HepG2 (cell line): ENCODE data around the gene EZH1. TPM values are rescaled to one million over a fixed set of nuclear protein-coding genes. Genes with fewer than 3 reads are reported as not detected.

Experiments
- ARID4A ChIP-seq: sonication (generic); formaldehyde crosslinking; IDR thresholded peaks from 2 replicates; pipeline ENCODE4 v1.5.0; 2020; ENCODE audit warnings: mild to moderate bottlenecking, missing genetic modification reagents, borderline replicate concordance
- CHCHD3 ChIP-seq: sonication (generic); formaldehyde crosslinking; IDR thresholded peaks from 2 replicates; pipeline ENCODE4 v1.8.0; 2022; ENCODE audit warnings: mild to moderate bottlenecking, missing genetic modification reagents, moderate library complexity
- FOXJ3 ChIP-seq: sonication (generic); formaldehyde crosslinking; IDR thresholded peaks from 2 replicates; pipeline ENCODE4 v1.4.0; 2020; ENCODE audit warnings: missing genetic modification reagents, mild to moderate bottlenecking, borderline replicate concordance
- FOXP1 ChIP-seq, 2 experiments: fragments of 450-650 bp in 1 of 2; IDR thresholded peaks; 2 replicates each; pipeline ENCODE4 v1.6.1; 2017 to 2018; ENCODE audit warnings: antibody characterized with exemption in 1 of 2
- HBP1 ChIP-seq: IDR thresholded peaks from 2 replicates; pipeline ENCODE4 v1.6.1; 2016; ENCODE audit warnings: low read depth, control low read depth
- IKZF1 ChIP-seq: fragments of 450-650 bp; IDR thresholded peaks from 2 replicates; pipeline ENCODE4 v1.7.1; 2016
- PHB2 ChIP-seq: fragments of 450-650 bp; IDR thresholded peaks from 2 replicates; pipeline ENCODE4 v1.6.1; 2018; ENCODE audit not compliant: partially characterized antibody
- SIX4 ChIP-seq: sonication (generic); formaldehyde crosslinking; IDR thresholded peaks from 2 replicates; pipeline ENCODE4 v1.4.0; 2020; ENCODE audit warnings: missing genetic modification reagents
- SNAPC2 ChIP-seq: sonication (generic); formaldehyde crosslinking; IDR thresholded peaks from 2 replicates; pipeline ENCODE4 v1.8.1; 2022; ENCODE audit warnings: mild to moderate bottlenecking, missing genetic modification reagents
- SNRNP70 ChIP-seq: fragments of 200-400 bp; formaldehyde crosslinking; IDR thresholded peaks from 2 replicates; pipeline ENCODE4 v1.6.1; 2017; ENCODE audit warnings: mild to moderate bottlenecking, low read depth, low read length, moderate library complexity
- TBP ChIP-seq: sonication (generic); formaldehyde crosslinking; IDR thresholded peaks from 2 replicates; pipeline ENCODE4 v1.5.0; 2020; ENCODE audit warnings: missing genetic modification reagents
- TIGD3 ChIP-seq: sonication (generic); formaldehyde crosslinking; IDR thresholded peaks from 2 replicates; pipeline ENCODE4 v1.5.1; 2020; ENCODE audit warnings: mild to moderate bottlenecking, missing genetic modification reagents, borderline replicate concordance
- ZBTB34 ChIP-seq: sonication (generic); formaldehyde crosslinking; IDR thresholded peaks from 2 replicates; pipeline ENCODE4 v1.8.0; 2022; ENCODE audit warnings: mild to moderate bottlenecking, missing genetic modification reagents
- ZFX ChIP-seq: sonication (generic); formaldehyde crosslinking; IDR thresholded peaks from 2 replicates; pipeline ENCODE4 v1.4.0; 2020; ENCODE audit warnings: mild to moderate bottlenecking, low read depth, missing genetic modification reagents, moderate library complexity
- ZNF569 ChIP-seq: sonication (generic); formaldehyde crosslinking; IDR thresholded peaks from 2 replicates; pipeline ENCODE4 v1.5.0; 2020; ENCODE audit warnings: mild to moderate bottlenecking, missing genetic modification reagents, moderate library complexity, borderline replicate concordance
- ZNF710 ChIP-seq: sonication (generic); formaldehyde crosslinking; IDR thresholded peaks from 2 replicates; pipeline ENCODE4 v1.5.0; 2020; ENCODE audit warnings: mild to moderate bottlenecking, missing genetic modification reagents, borderline replicate concordance
- ZNF883 ChIP-seq: sonication (generic); formaldehyde crosslinking; IDR thresholded peaks from 2 replicates; pipeline ENCODE4 v1.5.1; 2020; ENCODE audit warnings: mild to moderate bottlenecking, missing genetic modification reagents; ENCODE audit errors: not compliant biosample characterization
- ZSCAN22 ChIP-seq: sonication (generic); formaldehyde crosslinking; IDR thresholded peaks from 2 replicates; pipeline ENCODE4 v1.4.0; 2020; ENCODE audit warnings: mild to moderate bottlenecking, missing genetic modification reagents
- polyA plus RNA-seq, 8 experiments: library from polyadenylated mRNA; depleted of rRNA in 3 of 8; stranded (reverse) in 7 of 8; unstranded in 1 of 8; fragments of >200 nt; fragmentation: Illumina TruSeq in 4 of 8; extraction: Trizol in 4 of 8; gene quantifications; 2 replicates each; pipeline versions ENCODE4 v1.2.1 to v1.2.3, GENCODE V29; 2011 to 2016; ENCODE audit warnings: low read depth in 4 of 8, missing spikeins in 1 of 8, mixed read lengths in 1 of 8; ENCODE audit not compliant: insufficient read depth in 1 of 8
- total RNA-seq, 5 experiments: library from RNA; depleted of rRNA; stranded (reverse); fragments of >200 nt; fragmentation: Illumina TruSeq; extraction: Trizol; gene quantifications; 2 replicates each; pipeline ENCODE4 v1.2.3, GENCODE V29; 2016; ENCODE audit warnings: low read depth in 1 of 5

The EZH1 gene
- total and polyA plus RNA-seq, 2 of the 13 experiments (the other 11 are each of a cell fraction or from before 2014, with no cell fraction given): 11.6 to 24.0 TPM

GRCh38 chr17:42791948-42792347 lies 47.1 kb upstream of the EZH1 start (continued):
- TF ChIP-seq FOXP1 (IDR thresholded peaks at IDR 0.05) (0 out of 2 replicates have a peak, but pooled peaks have one; percentile 3), FOXP1 (CRISPR knock-in tag; IDR thresholded peaks at IDR 0.05) (peak; percentile 78; the same call in 1 of the 2 replicates), IKZF1 (no peak), SNAPC2 (no peak), ZFX (CRISPR knock-in tag) (no peak), TBP (no peak), ZNF710 (CRISPR knock-in tag) (no peak), ZSCAN22 (CRISPR knock-in tag) (no peak), PHB2 (no peak), ZNF883 (no peak), SNRNP70 (no peak), FOXJ3 (CRISPR knock-in tag) (peak; percentile 59; the same call in 1 of the 2 replicates), TIGD3 (0 out of 2 replicates have a peak, but pooled peaks have one; percentile 32), ZBTB34 (CRISPR knock-in tag) (no peak), HBP1 (no peak), CHCHD3 (CRISPR knock-in tag) (no peak), ZNF569 (CRISPR knock-in tag) (no peak), ARID4A (CRISPR knock-in tag) (no peak; the same call in 1 of the 2 replicates), SIX4 (CRISPR knock-in tag) (no peak)
